Esophagus squamous epithelium (tissue), 4 donors: Measurements from ENCODE around the gene STK4.

Source experiments
- POLR2A ChIP-seq, 4 donors: fragments of 450-650 bp; IDR thresholded peaks; one replicate each; pipeline ENCODE4 v1.6.1; 2017; ENCODE audit warnings: antibody characterized with exemption in 4 of 4, mild to moderate bottlenecking in 4 of 4, moderate library complexity in 3 of 4
- TF ChIP-seq, protein P1 (sequence below), 6 experiments: fragments of 450-650 bp in 4 of 6; fragments of 200-600 bp in 2 of 6; sonication (generic) in 2 of 6; IDR thresholded peaks; one replicate each; pipeline ENCODE4 v1.5.1; 2016 to 2019; ENCODE audit warnings: antibody characterized with exemption in 6 of 6, mild to moderate bottlenecking in 4 of 6, moderate library complexity in 4 of 6

DNA sequence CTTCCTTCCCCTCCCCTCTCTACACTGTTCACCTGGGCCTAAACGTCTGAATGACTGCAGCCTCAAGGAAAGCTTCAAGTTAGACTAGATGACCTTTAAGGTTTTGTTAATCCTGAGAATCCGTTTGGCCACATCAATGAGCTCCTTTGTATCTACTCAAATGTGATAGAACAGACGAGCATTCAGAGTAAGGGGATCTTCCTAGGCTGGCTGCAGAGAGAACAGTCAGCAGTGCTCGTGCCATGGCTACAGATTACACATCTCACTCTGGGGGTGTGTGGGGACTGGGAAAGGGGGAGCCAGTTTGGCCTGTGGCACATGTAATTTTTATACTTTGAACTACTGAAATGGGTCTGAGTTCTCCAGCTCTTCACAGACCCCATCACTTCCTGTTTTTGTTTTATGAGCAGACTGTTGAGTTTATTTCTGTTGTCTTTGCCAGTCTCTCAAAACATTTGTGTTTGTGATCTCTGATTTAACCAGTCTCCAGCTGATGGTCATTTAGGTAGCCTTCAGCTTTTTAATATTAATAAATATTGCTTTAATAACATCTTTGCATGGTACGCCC lies 83.7 kb downstream of the STK4 start:
- TF ChIP-seq, protein P1, sequence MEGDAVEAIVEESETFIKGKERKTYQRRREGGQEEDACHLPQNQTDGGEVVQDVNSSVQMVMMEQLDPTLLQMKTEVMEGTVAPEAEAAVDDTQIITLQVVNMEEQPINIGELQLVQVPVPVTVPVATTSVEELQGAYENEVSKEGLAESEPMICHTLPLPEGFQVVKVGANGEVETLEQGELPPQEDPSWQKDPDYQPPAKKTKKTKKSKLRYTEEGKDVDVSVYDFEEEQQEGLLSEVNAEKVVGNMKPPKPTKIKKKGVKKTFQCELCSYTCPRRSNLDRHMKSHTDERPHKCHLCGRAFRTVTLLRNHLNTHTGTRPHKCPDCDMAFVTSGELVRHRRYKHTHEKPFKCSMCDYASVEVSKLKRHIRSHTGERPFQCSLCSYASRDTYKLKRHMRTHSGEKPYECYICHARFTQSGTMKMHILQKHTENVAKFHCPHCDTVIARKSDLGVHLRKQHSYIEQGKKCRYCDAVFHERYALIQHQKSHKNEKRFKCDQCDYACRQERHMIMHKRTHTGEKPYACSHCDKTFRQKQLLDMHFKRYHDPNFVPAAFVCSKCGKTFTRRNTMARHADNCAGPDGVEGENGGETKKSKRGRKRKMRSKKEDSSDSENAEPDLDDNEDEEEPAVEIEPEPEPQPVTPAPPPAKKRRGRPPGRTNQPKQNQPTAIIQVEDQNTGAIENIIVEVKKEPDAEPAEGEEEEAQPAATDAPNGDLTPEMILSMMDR (IDR thresholded peaks at IDR 0.05), result no peak
- no peak for TF ChIP-seq POLR2A (IDR thresholded peaks at IDR 0.05)
